SK-N-SH (cell line): ENCODE data around the gene LAP3. TPM values are rescaled to one million over a fixed set of nuclear protein-coding genes. Genes with fewer than 3 reads are reported as not detected.

ENCODE experiments used
- CTCF ChIA-PET: fragments of 300-600, 350-600 bp; formaldehyde crosslinking; extraction: SDS; loops from one replicate; lab custom pipeline; 2021; lab: Yijun Ruan, JAX
- POLR2A ChIA-PET: fragments of 350-600 bp; sonication (Branson Sonifier 250); formaldehyde crosslinking; extraction: SDS; loops from one replicate; lab custom pipeline; 2020; ENCODE audit warnings: antibody characterized with exemption, inconsistent platforms; lab: Yijun Ruan, JAX
- DNase-seq: peaks from one replicate; pipeline ENCODE4 v3.0.0; 2012
- H2AFZ ChIP-seq: fragments of 200-600 bp; sonication (generic); 2 replicates; pipeline ENCODE4 v1.8.1; 2016; ENCODE audit warnings: antibody characterized with exemption, mild to moderate bottlenecking, low read depth
- H3F3A ChIP-seq: fragments of 200-600 bp; sonication (generic); replicated peaks from 2 replicates; pipeline ENCODE3; 2016; ENCODE audit warnings: antibody characterized with exemption, mild to moderate bottlenecking; ENCODE audit not compliant: insufficient read depth
- H3K27ac ChIP-seq, 2 experiments: fragments of 200-500 bp in 1 of 2; fragments of 200-600 bp in 1 of 2; sonication (Bioruptor generic) in 1 of 2; sonication (generic), shearing (Covaris generic) in 1 of 2; 2 replicates each; pipeline versions ENCODE4 v1.5.1 to v1.6.1; 2014 to 2016; ENCODE audit warnings: low read depth in 2 of 2, inconsistent platforms in 1 of 2, low read length in 1 of 2, mild to moderate bottlenecking in 1 of 2, mixed read lengths in 1 of 2
- H3K27me3 ChIP-seq: fragments of 200-600 bp; sonication (generic), shearing (Covaris generic); 2 replicates; pipeline ENCODE4 v1.6.1; 2016; ENCODE audit warnings: mixed run types; ENCODE audit not compliant: insufficient read depth
- H3K36me3 ChIP-seq, 2 experiments: fragments of 200-500 bp in 1 of 2; fragments of 200-600 bp in 1 of 2; sonication (Bioruptor generic) in 1 of 2; sonication (generic) in 1 of 2; replicated peaks in 1 of 2; 2 replicates each; pipeline versions ENCODE3 to v1.5.1; 2014 to 2016; ENCODE audit warnings: low read length in 1 of 2, mild to moderate bottlenecking in 1 of 2; ENCODE audit not compliant: insufficient read depth in 2 of 2, control insufficient read depth in 1 of 2
- H3K4me1 ChIP-seq, 2 experiments: fragments of 200-500 bp in 1 of 2; fragments of 200-600 bp in 1 of 2; sonication (Bioruptor generic) in 1 of 2; sonication (generic), shearing (Covaris generic) in 1 of 2; 2 replicates each; pipeline versions ENCODE4 v1.5.1 to v1.6.1; 2014 to 2016; ENCODE audit warnings: low read depth in 1 of 2, low read length in 1 of 2, mixed run types in 1 of 2; ENCODE audit not compliant: insufficient read depth in 2 of 2, control insufficient read depth in 1 of 2
- H3K4me2 ChIP-seq: fragments of 200-600 bp; sonication (generic), shearing (Covaris generic); 2 replicates; pipeline ENCODE4 v1.6.1; 2017; ENCODE audit warnings: mixed run types
- H3K4me3 ChIP-seq, 2 experiments: fragments of 200-500 bp in 1 of 2; fragments of 200-600 bp in 1 of 2; sonication (Bioruptor generic) in 1 of 2; sonication (generic), shearing (Covaris generic) in 1 of 2; 2 replicates each; pipeline versions ENCODE4 v1.5.1 to v1.8.1; 2014 to 2016; ENCODE audit warnings: low read depth in 2 of 2, inconsistent platforms in 1 of 2, low read length in 1 of 2, mild to moderate bottlenecking in 1 of 2, mixed read lengths in 1 of 2, moderate library complexity in 1 of 2
- H3K79me2 ChIP-seq: fragments of 200-600 bp; sonication (generic); 2 replicates; pipeline ENCODE4 v1.8.1; 2017; ENCODE audit warnings: mild to moderate bottlenecking; ENCODE audit not compliant: insufficient read depth
- H3K9ac ChIP-seq: fragments of 200-600 bp; sonication (generic); 2 replicates; pipeline ENCODE4 v1.6.1; 2017; ENCODE audit warnings: mixed run types
- H3K9me2 ChIP-seq: fragments of 200-600 bp; sonication (generic); 2 replicates; pipeline ENCODE4 v1.6.1; 2017; ENCODE audit warnings: mixed run types
- H3K9me3 ChIP-seq: fragments of 200-600 bp; sonication (generic); 2 replicates; pipeline ENCODE4 v1.6.1; 2017; ENCODE audit warnings: mixed run types, mild to moderate bottlenecking, moderate library complexity
- H4K20me1 ChIP-seq: fragments of 200-600 bp; sonication (generic); 2 replicates; pipeline ENCODE4 v1.6.1; 2017; ENCODE audit warnings: mild to moderate bottlenecking, mixed run types; ENCODE audit not compliant: insufficient read depth
- ELF1 ChIP-seq: IDR thresholded peaks from 2 replicates; pipeline ENCODE4 v1.4.0; 2012
- EZH2phosphoT487 ChIP-seq: fragments of 200-600 bp; sonication (generic); IDR thresholded peaks from 2 replicates; pipeline ENCODE4 v1.6.1; 2017; ENCODE audit warnings: low read depth, mixed run types, mild to moderate bottlenecking, antibody characterized with exemption, moderate library complexity, borderline replicate concordance
- FOXM1 ChIP-seq: IDR thresholded peaks from 2 replicates; pipeline ENCODE4 v1.4.0; 2012; ENCODE audit warnings: low read depth, mild to moderate bottlenecking
- JUND ChIP-seq: IDR thresholded peaks from 2 replicates; pipeline ENCODE4 v1.4.0; 2012
- MXI1 ChIP-seq: IDR thresholded peaks from 2 replicates; pipeline ENCODE4 v1.6.1; 2012; ENCODE audit warnings: mild to moderate bottlenecking, low read depth, low read length, improper control_type of control experiment
- RAD21 ChIP-seq: IDR thresholded peaks from 2 replicates; pipeline ENCODE4 v1.6.1; 2012; ENCODE audit warnings: mild to moderate bottlenecking, low read length
- RCOR1 ChIP-seq: fragments of 150-350 bp; IDR thresholded peaks from 2 replicates; pipeline ENCODE4 v1.6.1; 2017; ENCODE audit warnings: antibody characterized with exemption, low read length
- RFX5 ChIP-seq: IDR thresholded peaks from 2 replicates; pipeline ENCODE4 v1.6.1; 2012; ENCODE audit warnings: mild to moderate bottlenecking, improper control_type of control experiment, low read length
- TAF1 ChIP-seq: IDR thresholded peaks from 2 replicates; pipeline ENCODE4 v1.6.1; 2012; ENCODE audit warnings: low read depth, mild to moderate bottlenecking, low read length, moderate library complexity, borderline replicate concordance
- WGBS: methylation state at CpG from one replicate; pipeline ENCODE4 v1.1.6; 2017; ENCODE audit warnings: low lambda C conversion rate; 5-methylcytosine and 5-hydroxymethylcytosine counted together
- polyA plus RNA-seq, 3 experiments: library from polyadenylated mRNA; depleted of rRNA; stranded (reverse); fragments of >200 nt; gene quantifications; 2 replicates each; pipeline ENCODE4 v1.2.3, GENCODE V29; 2012
- TF ChIP-seq, protein P1 (sequence below): fragments of 150-350 bp; IDR thresholded peaks from 2 replicates; pipeline ENCODE4 v1.6.1; 2017; ENCODE audit warnings: antibody characterized with exemption, low read length, low read depth, borderline replicate concordance
- TF ChIP-seq, protein P2 (sequence below): fragments of 150-350 bp; IDR thresholded peaks from 2 replicates; pipeline ENCODE4 v1.6.1; 2016; ENCODE audit warnings: mild to moderate bottlenecking, low read depth, low read length
- TF ChIP-seq, protein P3 (sequence below): IDR thresholded peaks from 2 replicates; pipeline ENCODE4 v1.4.0; 2012; ENCODE audit warnings: low read depth, borderline replicate concordance
- TF ChIP-seq, protein P4 (sequence below): IDR thresholded peaks from 2 replicates; pipeline ENCODE4 v1.4.0; 2012; ENCODE audit warnings: low read depth
- TF ChIP-seq, protein P5 (sequence below): IDR thresholded peaks from 2 replicates; pipeline ENCODE4; 2012

The LAP3 gene
- polyA plus RNA-seq, 1 of the 3 experiments (the other 2 are of a cell fraction), result 53.2 TPM

DNA sequence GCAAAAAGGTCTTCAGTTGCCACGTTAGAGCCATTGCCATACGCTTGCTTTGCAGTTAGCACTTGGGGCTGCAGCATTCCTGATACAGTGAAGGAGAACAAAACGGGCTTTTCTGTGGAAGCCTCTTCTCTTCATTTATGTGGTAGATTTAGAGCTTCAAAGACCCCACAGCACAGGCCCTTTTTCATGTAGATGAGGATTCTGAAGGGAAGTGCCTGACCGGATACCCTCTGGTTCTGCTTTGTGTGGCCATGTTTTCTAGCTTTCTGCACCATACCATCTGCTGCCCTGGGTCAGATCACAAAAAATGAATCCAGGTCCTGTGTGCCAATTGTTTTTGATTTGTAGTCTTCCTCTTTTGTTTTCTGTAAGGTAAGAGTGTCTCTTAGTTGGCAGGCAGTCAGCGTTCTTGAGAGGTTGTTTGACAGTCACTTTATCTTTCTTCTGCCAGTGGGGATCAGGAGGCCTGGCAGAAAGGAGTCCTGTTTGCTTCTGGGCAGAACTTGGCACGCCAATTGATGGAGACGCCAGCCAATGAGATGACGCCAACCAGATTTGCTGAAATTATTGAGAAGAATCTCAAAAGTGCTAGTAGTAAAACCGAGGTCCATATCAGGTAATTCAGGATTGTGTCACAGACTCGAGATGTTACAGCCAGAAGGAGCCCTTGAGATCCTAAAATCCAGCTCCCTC is 7.7 kb downstream of the LAP3 start:
- ChIA-PET POLR2A (no interaction called here), CTCF (interaction anchor here (0.7 kb wide), 1 partner anchor 36 kb away, joined by 3 read pairs; no protein-coding TSS in a partner anchor)
- 0 out of 2 replicates have a peak, but pooled peaks cover 2% of the 10 kb centered on the region for H3K79me2 ChIP-seq
- H3K9me3 ChIP-seq, result no peaks in the 10 kb centered on the region
- no peak overlapping the region for H2AFZ ChIP-seq
- H3K4me2 ChIP-seq, result no peak overlapping the region
- H3K9ac ChIP-seq, result no peak overlapping the region
- TF ChIP-seq, protein P1, sequence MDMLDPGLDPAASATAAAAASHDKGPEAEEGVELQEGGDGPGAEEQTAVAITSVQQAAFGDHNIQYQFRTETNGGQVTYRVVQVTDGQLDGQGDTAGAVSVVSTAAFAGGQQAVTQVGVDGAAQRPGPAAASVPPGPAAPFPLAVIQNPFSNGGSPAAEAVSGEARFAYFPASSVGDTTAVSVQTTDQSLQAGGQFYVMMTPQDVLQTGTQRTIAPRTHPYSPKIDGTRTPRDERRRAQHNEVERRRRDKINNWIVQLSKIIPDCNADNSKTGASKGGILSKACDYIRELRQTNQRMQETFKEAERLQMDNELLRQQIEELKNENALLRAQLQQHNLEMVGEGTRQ, result no peak
- no peak for TF ChIP-seq RCOR1
- TF ChIP-seq, protein P2, sequence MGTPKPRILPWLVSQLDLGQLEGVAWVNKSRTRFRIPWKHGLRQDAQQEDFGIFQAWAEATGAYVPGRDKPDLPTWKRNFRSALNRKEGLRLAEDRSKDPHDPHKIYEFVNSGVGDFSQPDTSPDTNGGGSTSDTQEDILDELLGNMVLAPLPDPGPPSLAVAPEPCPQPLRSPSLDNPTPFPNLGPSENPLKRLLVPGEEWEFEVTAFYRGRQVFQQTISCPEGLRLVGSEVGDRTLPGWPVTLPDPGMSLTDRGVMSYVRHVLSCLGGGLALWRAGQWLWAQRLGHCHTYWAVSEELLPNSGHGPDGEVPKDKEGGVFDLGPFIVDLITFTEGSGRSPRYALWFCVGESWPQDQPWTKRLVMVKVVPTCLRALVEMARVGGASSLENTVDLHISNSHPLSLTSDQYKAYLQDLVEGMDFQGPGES, result no peak
- no peaks in the 10 kb centered on the region for H3K4me1 ChIP-seq
- no peak for DNase-seq
- no peak overlapping the region for H3K27ac ChIP-seq
- 91% methylated on average over 10 of the region's 10 CpGs for WGBS
- H3K9me2 ChIP-seq, result no peaks in the 10 kb centered on the region
- peaks cover 33 to 79% of the 10 kb centered on the region in 2 experiments for H3K36me3 ChIP-seq
- H3K27me3 ChIP-seq, result no peaks in the 10 kb centered on the region
- H3F3A ChIP-seq, result peaks cover 2% of the 10 kb centered on the region
- no peaks in the 10 kb centered on the region for H4K20me1 ChIP-seq
- H3K4me3 ChIP-seq, result no peak overlapping the region

DNA sequence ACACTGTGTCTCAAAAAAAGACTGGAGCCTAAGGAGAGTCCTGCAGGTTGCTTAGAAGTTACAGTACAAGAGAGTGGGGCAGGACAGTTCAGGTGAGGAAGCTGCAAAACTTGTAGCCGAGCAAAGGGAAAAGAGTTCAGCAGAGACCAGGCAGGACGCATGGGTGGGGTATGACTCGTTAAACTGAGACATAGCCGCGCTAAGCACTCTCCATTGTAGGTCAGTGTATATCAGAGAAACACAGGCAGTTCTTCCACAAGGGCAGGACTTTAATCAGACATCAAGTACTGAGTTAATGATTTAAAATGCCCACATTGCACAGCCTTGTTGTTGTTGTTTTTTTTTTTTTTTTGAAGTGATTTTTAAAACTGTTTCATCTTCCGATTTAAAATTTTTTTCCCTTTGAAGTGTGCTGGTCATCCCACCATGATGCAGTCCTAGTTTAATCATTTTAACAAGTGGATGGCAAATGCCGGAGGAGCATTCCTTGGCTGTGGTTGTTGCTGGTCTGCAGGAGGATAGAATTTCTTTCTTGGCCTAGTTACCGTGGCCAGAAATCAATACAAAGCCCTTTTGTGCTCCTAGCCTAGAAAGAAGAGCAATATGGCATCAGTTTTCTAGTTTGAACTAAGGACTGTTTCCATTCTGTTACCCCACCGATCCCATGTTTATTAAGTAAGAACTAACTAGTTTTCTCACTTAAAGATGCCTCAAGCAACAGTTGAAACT is 10.3 kb downstream of the LAP3 start:
- Histone ChIP-seq H3K9ac (no peak overlapping the region), H3K9me3 (no peaks in the 10 kb centered on the region), H4K20me1 (no peaks in the 10 kb centered on the region), H3K4me1 (no peaks in the 10 kb centered on the region), H3K36me3 (peaks cover 30 to 69% of the 10 kb centered on the region in 2 experiments), H3F3A (no peaks in the 10 kb centered on the region), H3K79me2 (0 out of 2 replicates have a peak, but pooled peaks cover 2% of the 10 kb centered on the region), H3K27ac (no peak overlapping the region), H3K27me3 (no peaks in the 10 kb centered on the region), H3K4me3 (no peak overlapping the region), H3K9me2 (no peaks in the 10 kb centered on the region), H2AFZ (no peak overlapping the region), H3K4me2 (no peak overlapping the region)
- ChIA-PET CTCF (no interaction called here), POLR2A (no interaction called here)
- no peak for DNase-seq
- WGBS, result 95% methylated on average over 9 of the region's 9 CpGs
- TF ChIP-seq, protein P3, sequence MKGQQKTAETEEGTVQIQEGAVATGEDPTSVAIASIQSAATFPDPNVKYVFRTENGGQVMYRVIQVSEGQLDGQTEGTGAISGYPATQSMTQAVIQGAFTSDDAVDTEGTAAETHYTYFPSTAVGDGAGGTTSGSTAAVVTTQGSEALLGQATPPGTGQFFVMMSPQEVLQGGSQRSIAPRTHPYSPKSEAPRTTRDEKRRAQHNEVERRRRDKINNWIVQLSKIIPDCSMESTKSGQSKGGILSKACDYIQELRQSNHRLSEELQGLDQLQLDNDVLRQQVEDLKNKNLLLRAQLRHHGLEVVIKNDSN, result no peak
- TF ChIP-seq, protein P4, sequence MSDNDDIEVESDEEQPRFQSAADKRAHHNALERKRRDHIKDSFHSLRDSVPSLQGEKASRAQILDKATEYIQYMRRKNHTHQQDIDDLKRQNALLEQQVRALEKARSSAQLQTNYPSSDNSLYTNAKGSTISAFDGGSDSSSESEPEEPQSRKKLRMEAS, result no peak
- TF ChIP-seq FOXM1, result no peak
- TF ChIP-seq RFX5, result no peak
- TF ChIP-seq JUND, result no peak
- no peak for TF ChIP-seq ELF1
- TF ChIP-seq, protein P5, sequence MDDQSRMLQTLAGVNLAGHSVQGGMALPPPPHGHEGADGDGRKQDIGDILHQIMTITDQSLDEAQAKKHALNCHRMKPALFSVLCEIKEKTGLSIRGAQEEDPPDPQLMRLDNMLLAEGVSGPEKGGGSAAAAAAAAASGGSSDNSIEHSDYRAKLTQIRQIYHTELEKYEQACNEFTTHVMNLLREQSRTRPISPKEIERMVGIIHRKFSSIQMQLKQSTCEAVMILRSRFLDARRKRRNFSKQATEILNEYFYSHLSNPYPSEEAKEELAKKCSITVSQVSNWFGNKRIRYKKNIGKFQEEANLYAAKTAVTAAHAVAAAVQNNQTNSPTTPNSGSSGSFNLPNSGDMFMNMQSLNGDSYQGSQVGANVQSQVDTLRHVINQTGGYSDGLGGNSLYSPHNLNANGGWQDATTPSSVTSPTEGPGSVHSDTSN, result no peak
- no peak for TF ChIP-seq RAD21
- TF ChIP-seq EZH2phosphoT487, result no peak
- no peak for TF ChIP-seq MXI1
- TF ChIP-seq, protein P2, result no peak
- TF ChIP-seq TAF1, result no peak
